ENCODE measurements around the gene GTPBP10. TPM values are rescaled to one million over a fixed set of nuclear protein-coding genes. Genes with fewer than 3 reads are reported as not detected.

Gene GTPBP10
- total and polyA plus RNA-seq, 9 of the 15 experiments (the other 6 are each of a cell fraction or from before 2014, with no cell fraction given): 34.6 to 89.8 (median 76.4) TPM

DNA sequence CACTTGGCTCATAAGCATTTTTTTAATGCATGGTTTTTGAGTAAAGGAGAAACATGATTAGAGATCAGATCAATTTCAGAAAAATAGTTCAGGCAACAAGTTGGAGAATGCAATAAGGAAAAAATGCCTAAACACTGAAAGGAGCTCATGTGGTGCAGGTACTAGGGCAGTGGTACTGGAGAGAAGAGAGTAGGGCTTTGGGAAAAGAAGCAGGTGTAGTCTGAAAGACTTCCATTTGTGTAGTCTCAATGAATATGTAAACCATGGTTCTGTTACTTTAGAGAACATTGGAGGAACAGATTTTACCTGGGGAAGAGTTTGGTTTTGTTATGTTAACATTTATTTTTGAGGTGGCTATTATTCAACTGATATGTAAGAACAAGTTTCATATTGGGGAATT, 5.5 kb downstream of the GTPBP10 start:
- POLR2A ChIA-PET: interaction anchor here (1.0 kb wide), 1 partner anchor 9 kb away, joined by 4 read pairs; no protein-coding TSS in a partner anchor
- no peak for DNase-seq (ENCODE audit: extremely low read depth in 1 of 4, low spot score in 3 of 4)
- Histone ChIP-seq H3K9me1 (ENCODE audit: control insufficient read depth, insufficient read depth, low read length) (no peaks in the 10 kb centered on the region), H3K27me3 (ENCODE audit: control insufficient read depth in 2 of 2, insufficient read depth in 2 of 2, low read length in 2 of 2) (no peaks in the 10 kb centered on the region; a peak in 1 of 5 replicates), H2AFZ (ENCODE audit: low read depth, low read length) (no peak overlapping the region), H3K9me3 (replicated peaks; ENCODE audit: control insufficient read depth, insufficient read depth, low read depth, low read length) (no peaks in the 10 kb centered on the region; the same call in 1 of the 2 replicates), H4K20me1 (replicated peaks; ENCODE audit: control insufficient read depth, insufficient read depth, low read length) (no peaks in the 10 kb centered on the region), H3K79me2 (ENCODE audit: control insufficient read depth, insufficient read depth, low read length) (peaks cover 67% of the 10 kb centered on the region), H3K9ac (ENCODE audit: insufficient read depth in 1 of 2, low read depth in 2 of 2, low read length in 2 of 2) (no peak overlapping the region), H3K4me3 (no peak overlapping the region), H3K4me1 (replicated peaks in 1 of 2; ENCODE audit: control insufficient read depth in 2 of 2, insufficient read depth in 2 of 2, low read length in 2 of 2) (peaks cover 8 to 14% of the 10 kb centered on the region in 2 experiments; a peak in 3 of 5 replicates), H3K27ac (ENCODE audit: extremely low read depth, low read depth, low read length) (no peak overlapping the region), H3K36me3 (ENCODE audit: control insufficient read depth, insufficient read depth, low read length) (peaks cover 58% of the 10 kb centered on the region), H3K4me2 (ENCODE audit: insufficient read depth, low read length) (no peak overlapping the region)
- FAIRE-seq: no peak
- in situ Hi-C loops (cut with MboI) (no loop called here), intact Hi-C loops (cut with micrococcal nuclease) (no loop called here)
- TF ChIP-seq, protein P1, sequence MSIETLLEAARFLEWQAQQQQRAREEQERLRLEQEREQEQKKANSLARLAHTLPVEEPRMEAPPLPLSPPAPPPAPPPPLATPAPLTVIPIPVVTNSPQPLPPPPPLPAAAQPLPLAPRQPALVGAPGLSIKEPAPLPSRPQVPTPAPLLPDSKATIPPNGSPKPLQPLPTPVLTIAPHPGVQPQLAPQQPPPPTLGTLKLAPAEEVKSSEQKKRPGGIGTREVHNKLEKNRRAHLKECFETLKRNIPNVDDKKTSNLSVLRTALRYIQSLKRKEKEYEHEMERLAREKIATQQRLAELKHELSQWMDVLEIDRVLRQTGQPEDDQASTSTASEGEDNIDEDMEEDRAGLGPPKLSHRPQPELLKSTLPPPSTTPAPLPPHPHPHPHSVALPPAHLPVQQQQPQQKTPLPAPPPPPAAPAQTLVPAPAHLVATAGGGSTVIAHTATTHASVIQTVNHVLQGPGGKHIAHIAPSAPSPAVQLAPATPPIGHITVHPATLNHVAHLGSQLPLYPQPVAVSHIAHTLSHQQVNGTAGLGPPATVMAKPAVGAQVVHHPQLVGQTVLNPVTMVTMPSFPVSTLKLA (conservative IDR thresholded peaks at IDR 0.05): no peak
- TF ChIP-seq FOSL1 (tag; conservative IDR thresholded peaks at IDR 0.05) (no peak), CCAR2 (IDR thresholded peaks at IDR 0.05; ENCODE audit: low read depth, low read length) (no peak), SAFB (IDR thresholded peaks at IDR 0.05; ENCODE audit: borderline replicate concordance, low read depth, low read length) (no peak), FOXJ2 (tag; IDR thresholded peaks at IDR 0.05) (no peak), EWSR1 (IDR thresholded peaks at IDR 0.05; ENCODE audit: borderline replicate concordance, low read depth, partially characterized antibody) (no peak), SNRNP70 (optimal IDR thresholded peaks at IDR 0.05; ENCODE audit: low read depth, low read length) (no peak), TCF7L2 (IDR thresholded peaks at IDR 0.05; ENCODE audit: low read depth, low read length) (no peak), TAF7 (tag; IDR thresholded peaks at IDR 0.05) (no peak), POLR2AphosphoS2 (IDR thresholded peaks at IDR 0.05; ENCODE audit: low read length) (no peak)
- TF ChIP-seq, protein P2, sequence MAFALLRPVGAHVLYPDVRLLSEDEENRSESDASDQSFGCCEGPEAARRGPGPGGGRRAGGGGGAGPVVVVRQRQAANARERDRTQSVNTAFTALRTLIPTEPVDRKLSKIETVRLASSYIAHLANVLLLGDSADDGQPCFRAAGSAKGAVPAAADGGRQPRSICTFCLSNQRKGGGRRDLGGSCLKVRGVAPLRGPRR (CRISPR knock-in tag; IDR thresholded peaks at IDR 0.05): no peak
- CTCF ChIA-PET (ENCODE audit: low intra/inter-chr PET ratio): no interaction called here
- ATAC-seq: no peak
- no TSS peak for BruUV-seq (replicated peaks)
